ENCODE measurements around the gene PTPN9.

Gene PTPN9

GRCh38 chr15:75578948-75579920 is at the start of gene PTPN9:
TSS of gene PTPN9 (minus strand) at chr15:75579315. CDS start at chr15:75578776, 539 bp downstream.
- H3K36me3 Mint-ChIP-seq (ENCODE audit: low read depth), result peaks cover 3% of the 10 kb centered on the region
- H3K4me1 Mint-ChIP-seq (ENCODE audit: low read depth), result peaks cover 19% of the 10 kb centered on the region
- no peaks in the 10 kb centered on the region for H3K27me3 Mint-ChIP-seq (ENCODE audit: low read depth)
- H3K4me3 Mint-ChIP-seq, result peak within 1 kb of the TSS; percentile 92
- H3K27ac Mint-ChIP-seq, result peak within 1 kb of the TSS; percentile 88
- H3K9me3 Mint-ChIP-seq, result no peaks in the 10 kb centered on the region

- no peaks in the 10 kb centered on the region for H3K27me3 Mint-ChIP-seq (ENCODE audit: low read depth)
- H3K9me3 Mint-ChIP-seq, result no peaks in the 10 kb centered on the region
- H3K4me1 Mint-ChIP-seq (ENCODE audit: low read depth), result peaks cover 27% of the 10 kb centered on the region
- peaks cover 6% of the 10 kb centered on the region for H3K36me3 Mint-ChIP-seq (ENCODE audit: low read depth)
- peak within 1 kb of the TSS; percentile 95 for H3K27ac Mint-ChIP-seq
- H3K4me3 Mint-ChIP-seq, result peak within 1 kb of the TSS; percentile 89
Measured at GRCh38 chr15:75625542-75626347, 46.6 kb upstream of the PTPN9 start, which contains the start of gene SNUPN. TSS of gene SNUPN (minus strand) at chr15:75625725. CDS start at chr15:75621051, 4,674 bp downstream.

GRCh38 chr15:75622505-75622904 is 43.4 kb upstream of the PTPN9 start:
- Mint-ChIP-seq H3K4me3 (no peak overlapping the region), H3K27me3 (ENCODE audit: low read depth) (no peaks in the 10 kb centered on the region), H3K27ac (no peak overlapping the region), H3K4me1 (ENCODE audit: low read depth) (peaks cover 30% of the 10 kb centered on the region), H3K36me3 (ENCODE audit: low read depth) (peaks cover 14% of the 10 kb centered on the region), H3K9me3 (no peaks in the 10 kb centered on the region)

DNA sequence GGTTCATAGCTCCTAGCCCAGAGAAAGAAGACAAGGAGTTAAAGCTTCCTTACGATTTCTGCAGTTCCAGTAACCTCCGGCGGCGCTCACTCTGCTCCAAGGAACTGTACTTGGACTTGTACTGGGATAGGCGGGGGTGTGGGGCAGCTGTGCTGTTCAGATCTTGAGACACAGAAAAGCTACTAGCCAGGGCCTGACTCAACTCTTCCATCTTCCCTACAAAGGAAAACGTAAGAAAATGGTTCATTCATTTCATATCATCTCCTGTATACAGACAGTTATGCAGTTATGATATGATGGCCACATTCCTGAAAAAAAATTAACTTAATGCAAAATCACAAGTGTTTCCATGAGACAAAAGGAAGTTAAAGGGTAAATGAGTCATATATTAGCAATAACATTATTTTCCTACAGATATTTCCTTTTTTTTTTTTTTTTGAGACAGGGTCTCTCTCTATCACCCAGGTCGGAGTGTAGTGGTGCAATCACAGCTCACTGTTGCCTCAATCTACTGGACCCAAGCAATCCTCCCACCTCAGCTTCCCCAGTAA is 41.8 kb upstream of the PTPN9 start:
- H3K27me3 Mint-ChIP-seq (ENCODE audit: low read depth), result no peaks in the 10 kb centered on the region
- peaks cover 24% of the 10 kb centered on the region for H3K4me1 Mint-ChIP-seq (ENCODE audit: low read depth)
- peak overlapping the region; percentile 54 for H3K4me3 Mint-ChIP-seq
- H3K36me3 Mint-ChIP-seq (ENCODE audit: low read depth), result peaks cover 24% of the 10 kb centered on the region
- peak overlapping the region; percentile 38 for H3K27ac Mint-ChIP-seq
- H3K9me3 Mint-ChIP-seq, result no peaks in the 10 kb centered on the region

DNA sequence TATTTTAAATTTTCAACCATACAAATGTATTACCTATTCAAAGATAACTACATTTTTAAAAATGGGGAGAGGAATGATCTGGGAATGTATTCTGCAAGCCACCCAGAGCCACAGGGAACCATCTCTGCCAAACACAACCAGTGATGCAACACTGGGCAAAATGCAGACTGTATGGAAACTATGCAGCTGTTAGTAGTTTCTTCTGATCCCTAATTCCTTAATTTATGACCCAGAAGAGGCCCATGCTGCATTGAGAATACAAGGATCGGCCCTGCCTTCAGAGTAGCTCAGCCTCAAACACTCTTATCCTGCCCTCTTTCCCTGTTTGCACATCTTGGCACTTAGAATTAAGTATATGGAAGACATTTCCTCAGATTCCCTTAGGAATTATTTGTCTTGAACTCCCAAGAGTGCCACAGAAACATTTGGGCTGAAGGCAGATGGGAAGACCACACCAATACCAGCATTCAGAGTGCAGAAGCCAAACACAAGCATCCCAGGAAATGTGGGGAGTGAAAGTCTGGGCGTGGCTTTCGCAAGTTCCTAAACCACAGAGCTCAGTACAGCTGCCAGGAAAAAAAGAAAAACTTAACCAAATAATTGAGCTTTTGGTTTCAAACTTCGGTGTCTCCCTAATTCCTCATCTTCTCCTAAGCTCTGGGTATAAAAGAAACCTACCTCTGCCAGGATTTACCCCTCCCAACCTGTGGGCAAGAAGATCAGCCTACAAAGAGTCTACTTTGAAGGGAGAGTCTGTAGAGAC is 41.1 kb upstream of the PTPN9 start:
- Mint-ChIP-seq H3K27ac (peak overlapping the region; percentile 38), H3K4me3 (peak overlapping the region; percentile 54), H3K9me3 (no peaks in the 10 kb centered on the region), H3K36me3 (ENCODE audit: low read depth) (peaks cover 27% of the 10 kb centered on the region), H3K27me3 (ENCODE audit: low read depth) (no peaks in the 10 kb centered on the region), H3K4me1 (ENCODE audit: low read depth) (peaks cover 25% of the 10 kb centered on the region)

GRCh38 chr15:75616766-75617165 is 37.7 kb upstream of the PTPN9 start:
- peaks cover 45% of the 10 kb centered on the region for H3K36me3 Mint-ChIP-seq (ENCODE audit: low read depth)
- no peaks in the 10 kb centered on the region for H3K9me3 Mint-ChIP-seq
- no peak overlapping the region for H3K27ac Mint-ChIP-seq
- H3K27me3 Mint-ChIP-seq (ENCODE audit: low read depth), result no peaks in the 10 kb centered on the region
- H3K4me3 Mint-ChIP-seq, result no peak overlapping the region
- peaks cover 18% of the 10 kb centered on the region for H3K4me1 Mint-ChIP-seq (ENCODE audit: low read depth)

- no peaks in the 10 kb centered on the region for H3K9me3 Mint-ChIP-seq
- peak overlapping the region; percentile 66 for H3K4me3 Mint-ChIP-seq
- peaks cover 49% of the 10 kb centered on the region for H3K36me3 Mint-ChIP-seq (ENCODE audit: low read depth)
- peaks cover 38% of the 10 kb centered on the region for H3K4me1 Mint-ChIP-seq (ENCODE audit: low read depth)
- H3K27me3 Mint-ChIP-seq (ENCODE audit: low read depth), result no peaks in the 10 kb centered on the region
- H3K27ac Mint-ChIP-seq, result peak overlapping the region; percentile 94
Measured at GRCh38 chr15:75606711-75607699, 27.9 kb upstream of the PTPN9 start.

GRCh38 chr15:75606026-75606425 is 26.9 kb upstream of the PTPN9 start:
- Mint-ChIP-seq H3K27me3 (ENCODE audit: low read depth) (no peaks in the 10 kb centered on the region), H3K27ac (peak overlapping the region; percentile 94), H3K9me3 (no peaks in the 10 kb centered on the region), H3K36me3 (ENCODE audit: low read depth) (peaks cover 52% of the 10 kb centered on the region), H3K4me3 (peak overlapping the region; percentile 66), H3K4me1 (ENCODE audit: low read depth) (peaks cover 38% of the 10 kb centered on the region)

GRCh38 chr15:75599401-75599800 is 20.3 kb upstream of the PTPN9 start:
- Mint-ChIP-seq H3K27me3 (ENCODE audit: low read depth) (no peaks in the 10 kb centered on the region), H3K4me3 (no peak overlapping the region), H3K27ac (no peak overlapping the region), H3K36me3 (ENCODE audit: low read depth) (peaks cover 30% of the 10 kb centered on the region), H3K4me1 (ENCODE audit: low read depth) (peaks cover 28% of the 10 kb centered on the region), H3K9me3 (no peaks in the 10 kb centered on the region)

GRCh38 chr15:75598361-75598760 is 19.2 kb upstream of the PTPN9 start:
- no peaks in the 10 kb centered on the region for H3K27me3 Mint-ChIP-seq (ENCODE audit: low read depth)
- H3K27ac Mint-ChIP-seq, result peak overlapping the region; percentile 87
- peaks cover 28% of the 10 kb centered on the region for H3K4me1 Mint-ChIP-seq (ENCODE audit: low read depth)
- H3K4me3 Mint-ChIP-seq, result no peak overlapping the region
- H3K9me3 Mint-ChIP-seq, result no peaks in the 10 kb centered on the region
- peaks cover 26% of the 10 kb centered on the region for H3K36me3 Mint-ChIP-seq (ENCODE audit: low read depth)

DNA sequence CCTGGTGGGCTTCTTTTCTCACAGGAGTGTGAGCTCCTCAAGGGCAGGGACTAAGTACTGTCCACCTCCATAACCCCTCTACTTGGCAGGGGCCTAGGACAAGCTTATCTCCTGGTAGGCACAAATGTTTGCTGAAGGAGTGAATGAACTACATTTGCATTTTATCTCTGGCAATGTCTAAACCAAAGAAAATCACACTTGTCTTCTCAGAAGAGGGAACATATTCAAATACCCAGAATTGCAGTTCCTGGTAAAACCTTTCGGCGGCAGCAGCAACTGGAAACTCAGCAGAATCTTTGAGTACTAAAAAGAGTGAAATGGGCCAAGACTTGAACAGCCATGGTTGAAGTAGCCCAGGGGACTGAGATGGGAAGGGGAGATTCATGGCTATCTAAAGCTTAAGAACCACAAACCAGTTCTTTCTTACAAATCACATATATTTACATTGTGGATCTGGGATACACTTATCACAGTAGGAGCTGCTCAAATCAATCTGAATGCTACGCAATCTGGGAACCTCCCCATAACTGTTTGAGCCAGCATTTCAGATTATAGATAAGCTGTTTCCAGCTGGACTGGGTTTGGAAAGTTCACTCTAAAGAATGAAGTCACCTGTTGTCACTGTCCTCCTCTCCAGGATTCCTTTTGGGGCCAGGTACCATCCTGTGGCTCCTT is 18.7 kb upstream of the PTPN9 start:
- H3K36me3 Mint-ChIP-seq (ENCODE audit: low read depth), result peaks cover 26% of the 10 kb centered on the region
- H3K27me3 Mint-ChIP-seq (ENCODE audit: low read depth), result no peaks in the 10 kb centered on the region
- H3K9me3 Mint-ChIP-seq, result no peaks in the 10 kb centered on the region
- peak overlapping the region; percentile 64 for H3K4me3 Mint-ChIP-seq
- peaks cover 28% of the 10 kb centered on the region for H3K4me1 Mint-ChIP-seq (ENCODE audit: low read depth)
- H3K27ac Mint-ChIP-seq, result peak overlapping the region; percentile 87

GRCh38 chr15:75596703-75597345 is 17.7 kb upstream of the PTPN9 start:
- Mint-ChIP-seq H3K9me3 (no peaks in the 10 kb centered on the region), H3K27ac (no peak overlapping the region), H3K36me3 (ENCODE audit: low read depth) (peaks cover 27% of the 10 kb centered on the region), H3K4me3 (peak overlapping the region; percentile 8), H3K27me3 (ENCODE audit: low read depth) (no peaks in the 10 kb centered on the region), H3K4me1 (ENCODE audit: low read depth) (peaks cover 29% of the 10 kb centered on the region)

All from T-helper 1 cell treated with Interleukin-12 subunit alpha and Interleukin-12 subunit beta and Interleukin-4 antibody, amounts not matched to agents 30 μg/mL and 1 μg/mL, for 36 hours (primary cell).